GM21529 (cell line): Measurements from ENCODE around the gene ZNF527.
"Not testable (repeated sequence)": the region's sequence is repeated elsewhere in the genome, so short reads cannot be mapped to it uniquely, and the experiment has no call there.

Experiments
- ATAC-seq: cut with Tn5 transposase; IDR thresholded peaks from one replicate; pipeline ENCODE4 v1.9.1; 2021; ENCODE audit not compliant: unreplicated experiment

Gene ZNF527

GRCh38 chr19:37370880-37371661 lies at the start of gene ZNF527:
TSS of gene ZNF527 (plus strand) at chr19:37371099. CDS start at chr19:37374199, 3,100 bp downstream.
- peak; percentile 95 for ATAC-seq

- ATAC-seq, result no peak
Measured at GRCh38 chr19:37329686-37330085, 41.2 kb upstream of the ZNF527 start.

- ATAC-seq, result no peak
Measured at GRCh38 chr19:37332839-37333238, 38.1 kb upstream of the ZNF527 start.

GRCh38 chr19:37333457-37333856 lies 37.4 kb upstream of the ZNF527 start:
- ATAC-seq, result no peak

- ATAC-seq, result peak; percentile 85
Measured at GRCh38 chr19:37334179-37335071, 36.5 kb upstream of the ZNF527 start.

- ATAC-seq, result no peak
Measured at GRCh38 chr19:37342753-37343152, 28.1 kb upstream of the ZNF527 start.

- no peak for ATAC-seq
Measured at GRCh38 chr19:37346091-37346490, 24.8 kb upstream of the ZNF527 start.

GRCh38 chr19:37348060-37348459 lies 22.8 kb upstream of the ZNF527 start:
- ATAC-seq, result no peak

- no peak for ATAC-seq
Measured at GRCh38 chr19:37353968-37354367, 16.9 kb upstream of the ZNF527 start.

GRCh38 chr19:37355901-37356300 lies 15.0 kb upstream of the ZNF527 start:
- no peak for ATAC-seq

- ATAC-seq, result no peak
Measured at GRCh38 chr19:37361994-37362393, 8.9 kb upstream of the ZNF527 start.

GRCh38 chr19:37362733-37363132 lies 8.2 kb upstream of the ZNF527 start:
- ATAC-seq, result no peak

GRCh38 chr19:37370386-37370879 lies 466 bp upstream of the ZNF527 start:
- ATAC-seq, result peak; percentile 26

- ATAC-seq, result no peak
Measured at GRCh38 chr19:37389234-37389633, 18.3 kb downstream of the ZNF527 start.

GRCh38 chr19:37391399-37391798 lies 20.5 kb downstream of the ZNF527 start:
- not testable (repeated sequence) for ATAC-seq

GRCh38 chr19:37401078-37401477 lies 30.2 kb downstream of the ZNF527 start:
- ATAC-seq, result no peak

GRCh38 chr19:37403403-37403802 lies 32.5 kb downstream of the ZNF527 start:
- no peak for ATAC-seq

GRCh38 chr19:37406140-37406846 lies 35.4 kb downstream of the ZNF527 start:
- ATAC-seq, result not testable (repeated sequence)

- no peak for ATAC-seq
Measured at GRCh38 chr19:37412700-37413099, 41.8 kb downstream of the ZNF527 start.

GRCh38 chr19:37413313-37414084 lies 42.6 kb downstream of the ZNF527 start:
- no peak for ATAC-seq
